Fibroblast of skin of left quadriceps (primary cell): ENCODE data around the gene CFL1.
"Not testable (repeated sequence)": the region's sequence is repeated elsewhere in the genome, so short reads cannot be mapped to it uniquely, and the experiment has no call there.

ENCODE experiments used
- DNase-seq, 2 experiments: peaks; one replicate each; pipeline ENCODE4 v3.0.0-alpha.2; 2013; ENCODE audit warnings: low read depth in 2 of 2

CFL1 gene

DNA sequence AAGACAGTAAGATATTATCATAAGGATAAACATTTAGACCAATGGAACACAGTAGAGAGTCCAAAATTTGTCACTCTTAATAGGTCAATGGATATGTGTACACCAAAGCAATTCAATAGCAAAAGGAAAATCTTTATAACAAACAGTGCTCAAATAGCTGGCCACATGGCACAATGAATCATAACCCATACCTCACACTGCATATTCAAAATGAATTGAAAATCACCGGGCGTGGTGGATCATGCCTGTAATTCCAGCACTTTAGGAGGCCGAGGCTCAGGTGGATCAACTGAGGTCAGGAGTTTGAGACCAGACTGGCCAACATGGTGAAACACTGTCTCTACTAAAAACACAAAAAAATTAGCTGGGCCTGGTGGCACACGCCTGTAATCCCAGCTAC, 15.8 kb downstream of the CFL1 start:
- no peak for DNase-seq

DNA sequence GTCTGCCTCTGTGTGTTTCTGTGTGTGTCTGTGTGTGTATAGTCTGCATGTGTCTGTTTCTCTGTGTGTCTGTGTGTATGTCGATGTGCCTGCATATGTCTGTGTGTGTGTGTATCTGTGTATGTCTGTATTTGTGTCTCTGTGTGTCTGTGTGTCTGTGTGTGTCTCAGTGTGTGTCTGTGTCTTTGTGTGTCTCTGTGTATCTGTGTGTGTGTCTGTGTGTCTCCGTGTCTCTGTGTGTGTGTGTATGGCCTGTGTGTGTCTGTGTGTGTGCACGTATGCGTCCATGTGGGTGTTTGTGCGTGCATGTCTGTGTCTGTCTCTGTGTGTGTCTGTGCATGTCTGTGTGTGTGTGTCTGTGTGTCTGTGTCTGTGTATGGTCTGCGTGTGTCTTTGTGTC, 23.8 kb downstream of the CFL1 start:
- no peak for DNase-seq

DNA sequence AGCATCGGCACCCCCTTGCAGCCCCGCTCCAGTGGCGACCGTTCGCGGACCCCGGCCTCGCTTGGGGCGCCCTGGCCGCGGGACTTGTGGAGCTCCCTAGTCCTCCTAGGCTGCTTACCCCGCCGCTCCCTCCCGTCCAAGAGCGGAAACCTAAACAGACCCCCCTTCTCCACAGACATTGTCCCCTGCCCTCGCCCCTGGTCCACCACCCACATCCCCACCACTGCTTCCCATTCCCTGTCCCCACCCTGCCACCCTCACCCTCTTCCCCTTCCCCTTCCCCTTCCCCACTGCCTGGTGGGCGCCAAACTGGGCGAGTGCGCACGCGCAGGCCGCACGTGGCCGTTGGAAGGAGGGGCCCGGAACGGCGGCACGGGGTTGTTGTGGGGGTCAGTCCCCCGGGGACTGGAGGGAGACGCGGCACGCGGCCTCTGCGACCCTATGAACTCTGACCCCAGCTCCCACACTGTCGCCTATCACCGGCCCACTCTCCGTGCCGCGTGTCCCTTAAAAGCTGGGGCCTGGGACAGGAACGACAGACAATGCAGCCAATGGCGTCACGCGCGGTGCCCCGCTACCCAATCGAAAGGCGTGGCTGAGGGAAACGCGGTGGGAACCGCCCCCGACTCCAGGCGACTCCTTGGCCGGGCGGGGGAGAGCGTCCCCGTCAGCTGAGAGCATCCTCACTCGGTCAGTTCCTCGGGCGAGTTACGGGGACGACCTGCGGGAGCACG, 24.5 kb downstream of the CFL1 start, which contains the start of gene SNX32:
Gene SNX32 (plus strand): TSS at position 667 of the 734 bp plus-strand sequence. CDS start 103 bp downstream, outside the sequence.
- peak; percentile 82 to 83 for DNase-seq

DNA sequence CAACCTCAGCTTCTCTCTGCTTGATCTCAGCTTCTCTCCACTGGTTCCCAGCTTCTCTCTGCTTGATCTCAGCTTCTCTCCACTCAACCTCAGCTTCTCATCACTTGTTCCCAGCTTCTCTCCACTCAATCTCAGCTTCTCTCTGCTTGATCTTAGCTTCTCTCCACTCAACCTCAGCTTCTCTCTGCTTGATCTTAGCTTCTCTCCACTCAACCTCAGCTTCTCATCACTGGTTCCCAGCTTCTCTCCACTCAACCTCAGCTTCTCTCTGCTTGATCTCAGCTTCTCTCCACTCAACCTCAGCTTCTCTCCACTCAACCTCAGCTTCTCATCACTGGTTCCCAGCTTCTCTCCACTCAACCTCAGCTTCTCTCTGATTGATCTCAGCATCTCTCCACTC, 25.7 kb downstream of the CFL1 start:
- DNase-seq = not testable (repeated sequence)

DNA sequence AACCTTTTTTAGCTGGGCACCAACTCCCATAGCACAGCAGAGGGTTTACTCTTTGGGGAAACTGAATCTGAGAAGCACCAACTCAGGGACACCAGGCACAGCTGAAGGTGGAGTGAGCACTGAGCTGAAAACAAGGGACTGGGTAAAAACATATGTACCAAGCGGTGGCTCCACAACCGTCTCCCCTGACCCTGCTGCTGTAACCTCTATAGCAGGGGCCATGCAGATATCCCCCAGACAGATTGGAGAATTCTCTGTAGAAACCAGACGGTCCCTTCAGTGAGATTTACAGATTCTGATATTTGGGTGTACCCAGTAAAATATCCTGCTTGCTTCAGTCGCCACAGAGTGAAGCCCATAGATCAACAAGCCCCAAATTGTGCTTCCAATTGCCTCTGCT, 28.5 kb downstream of the CFL1 start:
- DNase-seq = no peak

DNA sequence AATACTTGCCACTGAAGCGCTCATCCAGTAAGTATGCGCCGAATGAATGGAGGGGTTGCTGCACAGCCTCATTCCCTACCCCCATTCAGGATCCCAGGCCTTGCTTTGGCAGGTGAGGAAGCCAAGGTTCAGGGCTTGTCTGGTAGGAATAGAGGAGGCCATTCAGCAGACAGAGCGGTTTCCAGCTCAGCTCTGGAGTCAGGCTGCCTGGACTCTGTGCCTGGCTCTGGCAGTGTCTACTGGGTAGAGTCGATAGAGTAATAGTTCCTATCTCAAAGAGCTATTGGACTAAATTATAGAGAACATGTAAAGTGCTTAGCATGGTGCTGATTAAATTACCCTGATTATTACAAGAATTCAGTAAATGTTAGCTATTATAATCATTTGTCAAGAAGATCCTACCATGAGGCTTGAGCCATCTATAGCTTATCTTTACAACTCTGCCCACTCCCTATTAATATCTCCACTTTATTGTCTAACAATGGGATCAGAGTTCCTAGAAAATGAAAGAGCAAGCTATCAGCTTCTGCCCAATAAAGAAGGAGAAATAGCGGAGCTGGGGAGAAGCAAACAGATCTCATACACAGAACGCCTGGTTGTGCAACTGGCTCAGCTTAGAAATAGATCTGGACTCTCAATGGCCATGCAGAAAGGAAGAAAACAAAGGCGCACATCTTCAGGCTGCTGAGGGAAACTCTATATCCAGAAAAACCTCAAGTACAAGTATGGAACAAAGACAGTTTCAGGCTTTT, 30.8 kb downstream of the CFL1 start:
- DNase-seq = no peak

DNA sequence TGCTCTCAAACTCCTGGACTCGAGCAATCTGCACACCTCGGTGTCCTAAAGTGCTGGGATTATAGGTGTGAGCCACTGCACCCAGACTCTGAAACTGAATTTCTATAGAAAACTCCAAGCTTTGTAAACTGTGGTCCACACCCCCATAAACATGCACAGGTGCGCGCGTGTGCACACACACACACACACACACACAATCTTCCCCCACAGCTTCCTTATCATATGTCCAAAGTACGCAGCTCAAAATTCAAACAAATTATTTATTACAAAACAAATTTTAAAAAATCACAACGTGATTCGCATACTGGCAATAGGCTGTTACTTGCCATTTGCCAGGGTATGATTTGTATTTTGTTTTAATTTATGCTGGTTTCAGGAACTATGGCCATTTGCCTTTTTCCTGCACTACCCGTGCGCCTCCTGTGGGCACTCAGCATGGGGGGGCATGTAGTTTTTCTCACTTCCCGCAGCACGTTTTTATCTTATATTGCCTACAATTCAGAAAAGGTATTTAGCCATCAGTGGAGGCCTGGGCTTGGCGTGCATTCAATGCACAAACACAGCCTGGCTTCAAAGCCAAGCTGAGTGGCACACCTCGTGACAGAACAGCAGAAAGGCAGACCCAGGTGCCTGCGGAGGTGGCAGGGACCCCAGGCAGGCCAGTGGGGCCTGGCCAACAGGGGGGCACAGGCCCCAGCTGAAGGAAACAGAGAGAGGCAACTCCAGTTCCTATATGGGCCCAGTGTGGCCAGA, 35.0 kb downstream of the CFL1 start:
- no peak for DNase-seq

DNA sequence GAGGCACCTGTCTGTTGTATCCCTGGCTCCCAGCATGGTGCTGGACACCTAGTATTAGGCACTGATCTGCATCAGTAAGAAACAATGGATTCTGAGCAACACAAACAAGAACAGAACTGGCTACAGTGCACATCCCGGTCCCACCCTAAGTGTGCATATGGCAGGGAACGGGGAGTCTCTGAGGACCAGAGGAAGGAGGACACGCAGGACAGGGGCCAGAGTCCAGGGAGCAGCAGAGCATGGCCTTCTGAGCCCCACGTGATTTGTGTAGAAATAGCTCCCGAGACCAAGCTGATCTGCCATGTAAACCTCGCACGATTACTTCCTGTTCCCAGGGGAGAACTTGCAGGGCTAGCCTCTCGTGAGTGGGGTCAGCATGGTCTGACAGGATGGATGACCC, 36.9 kb downstream of the CFL1 start:
- DNase-seq = no peak

DNA sequence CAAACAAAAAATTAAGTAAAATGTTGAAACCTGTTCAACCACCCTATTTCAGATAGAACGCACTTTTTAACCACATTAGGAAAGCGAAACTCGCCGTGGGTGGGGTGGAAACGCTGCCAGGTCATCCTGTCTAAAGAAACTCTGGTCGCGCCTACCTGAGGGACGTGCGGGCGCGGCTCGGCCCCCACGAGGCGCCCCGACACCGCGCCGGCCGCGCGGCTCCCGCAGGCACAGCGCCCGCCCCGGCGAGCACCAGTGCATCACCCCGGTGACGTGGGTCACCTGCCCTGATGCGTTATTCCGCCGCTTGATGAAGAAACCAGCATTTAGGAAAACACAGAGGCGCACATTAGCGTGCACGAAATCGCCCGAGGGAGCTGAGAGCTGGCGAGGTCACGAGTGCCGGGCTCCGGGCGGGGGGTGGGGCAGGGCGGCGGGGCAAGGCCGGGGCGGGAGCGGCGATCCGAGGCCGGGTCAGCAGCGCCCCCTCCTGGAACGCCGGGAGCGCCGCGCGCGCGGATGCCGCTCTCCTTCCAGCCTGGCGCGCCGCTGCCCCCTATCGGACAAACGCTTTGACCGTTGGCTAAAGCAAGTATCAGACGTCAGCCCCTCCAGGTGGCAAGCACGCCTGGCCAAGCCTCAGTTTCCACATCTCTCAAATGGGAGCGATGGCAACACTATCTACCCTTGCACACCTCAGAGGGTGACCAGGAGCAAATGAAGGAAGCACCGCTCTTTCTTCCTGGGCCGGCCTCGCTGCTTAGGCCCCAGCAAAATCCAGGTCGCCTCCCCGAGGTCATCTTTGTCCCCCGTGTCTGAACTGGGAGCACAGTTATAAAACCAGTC, 39.9 kb downstream of the CFL1 start:
- DNase-seq = peak; percentile 53 to 56

DNA sequence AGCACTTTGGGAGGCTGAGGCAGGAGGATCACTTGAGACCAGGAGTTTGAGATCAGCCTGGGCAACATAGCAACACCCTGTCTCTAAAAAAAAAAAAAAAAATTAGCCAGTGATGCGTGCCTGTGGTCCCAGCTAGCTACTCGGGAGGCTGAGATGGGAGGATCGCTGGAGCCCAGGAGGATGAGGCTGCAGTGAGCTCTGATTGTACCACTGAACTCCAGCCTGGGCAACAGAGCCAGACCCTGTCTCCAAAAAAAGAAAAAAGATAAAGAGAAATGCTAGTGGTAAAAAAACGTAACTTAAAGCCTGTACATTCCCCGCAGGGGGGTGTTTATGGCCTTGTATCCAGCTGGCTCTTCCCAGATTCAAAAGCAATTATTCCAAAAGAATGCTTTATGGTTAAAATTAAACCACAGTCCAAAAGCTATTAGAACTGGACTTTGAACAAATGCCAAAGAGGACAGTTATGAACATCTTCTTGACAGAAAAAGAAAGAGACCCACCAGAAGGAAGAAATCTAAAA, 40.6 kb downstream of the CFL1 start:
- peak in 1 of 2 experiments; percentile 4 for DNase-seq

DNA sequence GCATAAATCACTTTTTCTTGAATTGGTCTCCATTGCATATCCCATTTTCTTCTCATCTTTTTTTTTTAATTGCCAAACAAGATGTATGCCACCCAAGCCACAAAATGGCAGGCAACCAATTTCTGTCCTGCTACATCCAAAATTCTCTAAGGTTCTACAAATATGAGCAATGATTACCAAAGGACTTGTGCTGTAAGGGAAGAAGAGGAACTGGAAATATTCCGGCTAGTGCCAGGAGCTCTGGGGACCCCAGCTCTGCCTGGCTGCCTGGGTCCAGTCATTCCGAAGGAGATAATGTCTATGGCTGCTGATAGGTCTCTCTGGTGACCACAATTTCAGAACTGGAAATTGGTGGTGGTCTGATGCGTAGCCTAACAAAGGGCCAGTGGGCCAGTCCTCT, 41.3 kb downstream of the CFL1 start:
- no peak for DNase-seq

DNA sequence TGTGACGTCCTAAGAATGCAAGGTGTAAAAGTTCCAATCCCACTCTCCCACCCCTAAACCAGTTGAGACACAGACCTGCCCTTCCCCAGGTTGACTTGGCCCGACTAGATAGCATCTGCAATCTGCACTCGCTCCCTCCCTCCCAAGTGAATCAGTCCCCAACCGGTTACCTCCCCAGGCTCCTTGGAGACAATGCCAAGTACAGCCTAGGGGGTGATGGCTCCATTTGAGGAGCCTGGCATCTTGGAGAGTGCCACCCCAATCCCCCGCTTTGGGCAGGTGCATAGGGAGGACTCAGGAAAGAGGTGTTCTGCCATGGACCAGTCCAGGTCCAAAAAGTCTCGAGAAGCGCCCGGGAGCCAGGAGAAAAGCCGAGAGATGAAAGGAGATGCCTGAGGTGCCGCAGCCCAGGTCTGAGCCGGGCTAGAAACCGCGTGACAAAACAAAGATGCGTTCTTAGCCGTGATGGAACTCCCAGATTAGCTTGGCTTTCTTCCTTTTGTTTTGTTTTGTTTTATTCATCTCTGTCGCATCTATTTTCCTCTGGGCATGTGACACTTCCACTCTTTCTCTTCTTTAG, 42.9 kb downstream of the CFL1 start:
- no peak for DNase-seq

DNA sequence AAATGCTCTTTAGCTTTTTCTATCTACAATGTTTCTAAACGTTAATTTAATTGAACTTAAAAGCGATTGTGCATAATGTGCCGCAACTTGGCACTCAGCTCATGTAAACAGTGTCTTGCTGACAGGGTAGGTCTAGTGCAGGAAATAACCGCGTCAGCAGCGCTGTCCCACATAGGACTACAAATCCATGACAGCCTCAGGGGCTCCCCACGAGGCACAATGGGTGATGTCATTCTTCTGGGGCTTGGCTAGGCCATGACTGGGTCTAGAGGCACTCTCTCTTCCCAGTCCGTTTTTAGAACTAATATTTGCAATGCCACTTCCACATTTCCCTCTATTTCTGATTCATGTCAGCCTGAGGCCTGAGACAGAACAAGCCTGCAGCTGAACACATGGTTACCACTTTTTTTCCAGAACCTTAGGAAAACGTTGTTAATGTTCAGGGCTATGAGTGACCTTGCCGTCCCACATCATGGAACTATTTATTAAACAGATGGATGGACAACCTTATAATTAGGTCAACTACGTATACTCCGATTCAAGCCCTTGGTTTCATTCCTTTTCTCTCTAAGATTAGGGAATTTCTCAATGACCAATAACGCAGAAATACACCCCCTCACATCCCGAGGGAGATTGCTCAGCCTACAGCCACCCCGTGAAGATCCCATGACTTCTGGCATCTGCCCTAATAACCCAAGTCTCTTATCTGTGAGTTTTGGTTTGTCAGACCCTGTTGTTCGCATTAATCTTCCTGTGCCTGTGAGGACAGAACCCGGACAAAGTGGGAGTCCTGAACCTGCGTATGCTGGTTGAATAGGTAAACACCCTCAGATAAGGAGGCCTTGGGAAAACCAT, 43.6 kb downstream of the CFL1 start:
- DNase-seq = no peak

DNA sequence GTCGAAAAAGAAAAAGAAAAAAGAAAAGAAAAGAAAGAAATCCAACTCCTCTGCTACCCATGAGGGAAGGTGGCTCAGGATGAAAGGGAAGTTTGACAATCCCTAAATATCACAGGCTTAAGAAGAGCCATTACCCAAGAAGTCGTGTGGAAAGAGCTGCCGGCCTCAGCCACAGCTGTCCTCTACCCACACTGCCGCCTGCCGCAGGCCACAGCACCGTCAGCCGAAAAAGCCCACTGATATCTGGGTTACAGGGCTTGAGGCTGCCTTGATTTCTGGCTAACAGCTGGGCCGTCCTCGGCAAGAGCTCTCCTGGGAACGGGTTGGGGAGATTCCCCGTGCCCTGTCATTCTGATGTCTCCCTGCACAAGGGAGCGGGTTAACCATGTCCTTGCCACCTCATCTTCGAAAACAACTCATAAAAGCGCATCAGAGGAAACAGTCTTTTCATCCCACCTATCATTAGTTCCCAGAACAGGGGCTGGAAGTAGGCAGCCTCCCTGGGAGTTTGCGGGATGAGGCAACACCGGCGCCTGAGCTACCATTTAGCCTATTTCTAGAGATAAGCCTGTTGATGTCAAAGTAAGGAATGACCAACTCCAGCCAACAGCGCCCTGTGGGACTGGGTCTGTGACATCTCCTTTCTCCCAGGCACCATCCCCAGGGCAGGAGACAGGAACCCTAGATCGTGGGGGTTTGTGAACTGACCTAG, 46.1 kb downstream of the CFL1 start:
- no peak for DNase-seq

DNA sequence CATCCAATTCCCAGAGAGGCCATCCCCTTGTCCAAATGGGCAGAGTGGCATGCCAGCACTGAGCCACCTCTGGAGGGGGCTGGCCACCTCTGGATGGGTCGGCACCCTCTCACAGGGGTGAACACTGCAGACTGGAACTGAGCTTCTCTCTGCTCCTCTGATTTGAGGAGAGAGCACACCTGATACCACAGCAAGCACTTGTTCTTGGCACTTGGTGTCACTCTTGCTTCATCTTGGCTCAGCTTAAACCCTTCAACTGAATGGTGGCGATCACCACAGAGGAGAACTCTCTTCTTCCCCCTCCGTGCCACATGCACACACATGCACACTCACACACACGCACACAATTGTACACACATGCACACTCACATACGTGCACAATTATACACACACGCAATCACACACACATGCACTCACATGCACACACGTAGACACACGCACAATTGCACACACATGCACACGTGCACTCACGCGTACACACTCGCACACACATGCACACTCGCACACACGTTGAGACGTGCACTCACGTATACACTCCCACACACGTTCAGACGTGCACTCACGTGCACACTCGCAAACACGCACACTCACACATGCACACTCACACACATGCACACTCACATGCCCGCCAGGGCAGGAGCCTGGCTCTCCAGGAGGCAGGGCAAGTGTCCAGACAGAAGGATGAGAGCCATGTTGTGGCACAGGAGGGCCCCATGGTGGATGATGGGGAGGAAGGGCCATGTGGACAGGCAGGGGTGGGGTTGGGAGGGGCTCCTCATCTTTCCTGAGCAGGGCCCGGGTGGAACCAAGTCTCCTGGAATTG, 47.7 kb downstream of the CFL1 start:
- DNase-seq = no peak

DNA sequence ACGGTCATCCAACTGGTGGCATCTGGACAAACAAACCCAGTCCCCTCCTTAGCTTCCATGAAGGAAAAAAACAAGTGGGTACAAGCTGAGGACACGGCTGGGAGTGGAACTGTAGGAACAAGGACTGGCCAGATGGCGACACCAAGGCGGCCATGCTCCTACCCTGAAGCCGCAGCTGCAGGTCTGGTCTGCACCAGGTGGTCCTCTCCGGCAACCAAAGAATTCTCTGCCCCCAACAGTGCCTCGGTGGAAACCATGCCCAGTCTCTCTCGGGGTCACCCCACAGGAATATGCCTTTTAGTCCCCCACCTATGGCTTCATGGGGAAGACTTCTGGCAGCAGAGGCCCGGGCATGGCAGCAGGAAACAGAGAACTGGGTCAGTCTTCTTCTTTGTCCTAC, 48.5 kb downstream of the CFL1 start:
- no peak for DNase-seq

DNA sequence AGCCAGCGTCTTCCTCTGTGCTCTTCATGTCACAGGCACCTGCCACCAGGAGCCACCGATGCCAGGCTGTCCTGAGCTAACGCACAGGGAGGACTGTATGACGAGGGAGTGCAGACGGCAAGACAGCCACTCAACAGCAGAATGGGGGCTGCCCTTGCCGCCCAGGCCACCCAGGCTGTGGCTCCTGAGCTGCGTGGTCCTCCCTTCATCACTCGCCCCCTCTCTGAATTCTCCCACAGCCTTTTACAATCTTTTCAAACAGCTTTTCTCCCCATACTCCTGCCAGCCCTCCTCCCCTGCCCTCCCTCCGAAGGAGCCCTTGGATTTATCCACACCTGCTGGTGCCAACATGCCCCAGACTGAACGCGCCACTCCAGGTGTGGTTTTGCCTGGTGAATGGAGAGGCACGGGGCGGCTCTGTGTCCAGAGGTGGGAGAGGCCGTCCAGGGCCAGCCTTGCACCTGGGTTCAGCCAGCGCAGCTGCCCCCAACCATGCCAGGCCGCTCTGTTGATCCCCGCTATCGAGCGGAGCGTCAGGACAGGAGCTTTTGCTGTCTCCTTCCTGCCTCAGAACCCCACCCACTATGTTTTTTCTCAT, 49.1 kb downstream of the CFL1 start:
- no peak for DNase-seq

DNA sequence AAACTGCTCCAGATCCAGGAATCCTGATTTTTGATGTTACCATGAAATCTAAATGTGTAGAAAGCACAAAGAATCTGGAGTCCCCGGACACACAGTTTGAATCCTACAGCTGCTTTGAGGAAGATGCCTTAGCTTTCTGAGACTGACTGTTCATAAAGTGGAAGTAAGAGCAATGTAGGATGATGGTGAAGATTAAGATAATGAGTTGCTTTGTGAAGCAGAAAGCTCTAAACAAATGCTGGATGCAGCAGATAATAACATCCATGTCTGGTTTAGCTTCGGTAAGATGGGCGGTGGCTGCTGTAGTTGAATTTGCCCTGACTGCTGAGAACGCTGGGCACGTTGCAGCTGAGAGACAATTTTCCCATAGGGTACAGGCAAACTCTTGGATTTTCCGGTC, 51.0 kb downstream of the CFL1 start:
- DNase-seq = no peak
